Cardiac muscle cell (in vitro differentiated cells and primary cell): ENCODE data around the gene ELFN1. TPM values are rescaled to one million over a fixed set of nuclear protein-coding genes. Genes with fewer than 3 reads are reported as not detected.

Experiments used
- DNase-seq, 2 donors: peaks; one replicate each; pipeline versions ENCODE4 v3.0.0 to v3.0.0-alpha.2; 2010 to 2017; ENCODE audit warnings: low read depth in 1 of 2, low spot score in 1 of 2
- H3K27ac ChIP-seq: fragments of 200-600 bp; sonication (generic); 2 replicates; pipeline ENCODE4 v1.5.1; 2016
- H3K27me3 ChIP-seq: fragments of 200-600 bp; sonication (generic); 2 replicates; pipeline ENCODE4 v1.6.0; 2016; ENCODE audit warnings: control low read depth
- H3K36me3 ChIP-seq: fragments of 200-600 bp; sonication (generic); 2 replicates; pipeline ENCODE4 v1.5.1; 2016; ENCODE audit warnings: control low read depth
- H3K4me1 ChIP-seq: fragments of 200-600 bp; sonication (generic); 2 replicates; pipeline ENCODE4 v1.8.1; 2017; ENCODE audit warnings: low read depth, mild to moderate bottlenecking, mixed run types
- H3K4me3 ChIP-seq: fragments of 200-600 bp; sonication (generic); 2 replicates; pipeline ENCODE4 v1.5.1; 2016; ENCODE audit warnings: mild to moderate bottlenecking
- H3K9me3 ChIP-seq: fragments of 200-600 bp; sonication (generic); 2 replicates; pipeline ENCODE4 v1.5.1; 2017; ENCODE audit warnings: low read depth, mild to moderate bottlenecking, control low read depth
- CTCF ChIP-seq: IDR thresholded peaks from 2 replicates; pipeline ENCODE4 v1.5.1; 2012; ENCODE audit warnings: low read depth, mild to moderate bottlenecking, low read length
- polyA plus RNA-seq: library from polyadenylated mRNA; unstranded; fragments of >200 nt; fragmentation: Nextera tagmentation; extraction: Ambion mirVana; gene quantifications from 2 replicates; pipeline ENCODE4 v1.2.1, GENCODE V29; 2016
- total RNA-seq: library from RNA; depleted of rRNA; stranded (reverse); fragments of >200 nt; gene quantifications from 2 replicates; pipeline ENCODE4 v1.2.3, GENCODE V29; 2016

Gene ELFN1
- total and polyA plus RNA-seq, 2 experiments from 2014 or later: 8.9 to 51.6 TPM

GRCh38 chr7:1739593-1739992 lies 69.5 kb downstream of the ELFN1 start:
- Histone ChIP-seq H3K36me3 (peaks cover under 1% of the 10 kb centered on the region), H3K27me3 (no peaks in the 10 kb centered on the region), H3K27ac (no peak overlapping the region), H3K4me3 (no peak overlapping the region), H3K9me3 (no peaks in the 10 kb centered on the region), H3K4me1 (peaks cover 9% of the 10 kb centered on the region)
- no peak for TF ChIP-seq CTCF
- DNase-seq: no peak

GRCh38 chr7:1740214-1740613 lies 70.1 kb downstream of the ELFN1 start:
- H3K27ac ChIP-seq: no peak overlapping the region
- H3K9me3 ChIP-seq: no peaks in the 10 kb centered on the region
- H3K4me3 ChIP-seq: no peak overlapping the region
- peaks cover 4% of the 10 kb centered on the region for H3K36me3 ChIP-seq
- DNase-seq: no peak
- no peak for TF ChIP-seq CTCF
- H3K4me1 ChIP-seq: peaks cover 9% of the 10 kb centered on the region
- no peaks in the 10 kb centered on the region for H3K27me3 ChIP-seq

GRCh38 chr7:1741246-1741645 lies 71.2 kb downstream of the ELFN1 start:
- H3K36me3 ChIP-seq: peaks cover 4% of the 10 kb centered on the region
- no peak overlapping the region for H3K4me3 ChIP-seq
- H3K4me1 ChIP-seq: peaks cover 9% of the 10 kb centered on the region
- DNase-seq: no peak
- TF ChIP-seq CTCF: no peak
- H3K27me3 ChIP-seq: no peaks in the 10 kb centered on the region
- H3K9me3 ChIP-seq: no peaks in the 10 kb centered on the region
- H3K27ac ChIP-seq: no peak overlapping the region

- no peak overlapping the region for H3K4me3 ChIP-seq
- peaks cover 4% of the 10 kb centered on the region for H3K36me3 ChIP-seq
- no peak overlapping the region for H3K27ac ChIP-seq
- peaks cover 9% of the 10 kb centered on the region for H3K4me1 ChIP-seq
- DNase-seq: no peak
- H3K9me3 ChIP-seq: no peaks in the 10 kb centered on the region
- H3K27me3 ChIP-seq: no peaks in the 10 kb centered on the region
- no peak for TF ChIP-seq CTCF
These were observed 71.9 kb downstream of the ELFN1 start for GRCh38 chr7:1741751-1742554.

GRCh38 chr7:1742555-1743303 lies 72.7 kb downstream of the ELFN1 start:
- no peak overlapping the region for H3K27ac ChIP-seq
- TF ChIP-seq CTCF: no peak
- no peaks in the 10 kb centered on the region for H3K9me3 ChIP-seq
- H3K4me3 ChIP-seq: no peak overlapping the region
- peaks cover 4% of the 10 kb centered on the region for H3K36me3 ChIP-seq
- peak; percentile 26 to 54 for DNase-seq
- no peaks in the 10 kb centered on the region for H3K27me3 ChIP-seq
- H3K4me1 ChIP-seq: peaks cover 9% of the 10 kb centered on the region
